SK-N-SH (cell line): ENCODE results near the gene CPEB4. TPM values are rescaled to one million over a fixed set of nuclear protein-coding genes. Genes with fewer than 3 reads are reported as not detected.

ENCODE experiments used
- CTCF ChIA-PET: fragments of 300-600, 350-600 bp; formaldehyde crosslinking; extraction: SDS; loops from one replicate; lab custom pipeline; 2021; lab: Yijun Ruan, JAX
- POLR2A ChIA-PET: fragments of 350-600 bp; sonication (Branson Sonifier 250); formaldehyde crosslinking; extraction: SDS; loops from one replicate; lab custom pipeline; 2020; ENCODE audit warnings: antibody characterized with exemption, inconsistent platforms; lab: Yijun Ruan, JAX
- DNase-seq: peaks from one replicate; pipeline ENCODE4 v3.0.0; 2012
- H2AFZ ChIP-seq: fragments of 200-600 bp; sonication (generic); 2 replicates; pipeline ENCODE4 v1.8.1; 2016; ENCODE audit warnings: antibody characterized with exemption, mild to moderate bottlenecking, low read depth
- H3F3A ChIP-seq: fragments of 200-600 bp; sonication (generic); replicated peaks from 2 replicates; pipeline ENCODE3; 2016; ENCODE audit warnings: antibody characterized with exemption, mild to moderate bottlenecking; ENCODE audit not compliant: insufficient read depth
- H3K27ac ChIP-seq, 2 experiments: fragments of 200-500 bp in 1 of 2; fragments of 200-600 bp in 1 of 2; sonication (Bioruptor generic) in 1 of 2; sonication (generic), shearing (Covaris generic) in 1 of 2; 2 replicates each; pipeline versions ENCODE4 v1.5.1 to v1.6.1; 2014 to 2016; ENCODE audit warnings: low read depth in 2 of 2, inconsistent platforms in 1 of 2, low read length in 1 of 2, mild to moderate bottlenecking in 1 of 2, mixed read lengths in 1 of 2
- H3K27me3 ChIP-seq: fragments of 200-600 bp; sonication (generic), shearing (Covaris generic); 2 replicates; pipeline ENCODE4 v1.6.1; 2016; ENCODE audit warnings: mixed run types; ENCODE audit not compliant: insufficient read depth
- H3K36me3 ChIP-seq, 2 experiments: fragments of 200-500 bp in 1 of 2; fragments of 200-600 bp in 1 of 2; sonication (Bioruptor generic) in 1 of 2; sonication (generic) in 1 of 2; replicated peaks in 1 of 2; 2 replicates each; pipeline versions ENCODE3 to v1.5.1; 2014 to 2016; ENCODE audit warnings: low read length in 1 of 2, mild to moderate bottlenecking in 1 of 2; ENCODE audit not compliant: insufficient read depth in 2 of 2, control insufficient read depth in 1 of 2
- H3K4me1 ChIP-seq, 2 experiments: fragments of 200-500 bp in 1 of 2; fragments of 200-600 bp in 1 of 2; sonication (Bioruptor generic) in 1 of 2; sonication (generic), shearing (Covaris generic) in 1 of 2; 2 replicates each; pipeline versions ENCODE4 v1.5.1 to v1.6.1; 2014 to 2016; ENCODE audit warnings: low read depth in 1 of 2, low read length in 1 of 2, mixed run types in 1 of 2; ENCODE audit not compliant: insufficient read depth in 2 of 2, control insufficient read depth in 1 of 2
- H3K4me2 ChIP-seq: fragments of 200-600 bp; sonication (generic), shearing (Covaris generic); 2 replicates; pipeline ENCODE4 v1.6.1; 2017; ENCODE audit warnings: mixed run types
- H3K4me3 ChIP-seq, 2 experiments: fragments of 200-500 bp in 1 of 2; fragments of 200-600 bp in 1 of 2; sonication (Bioruptor generic) in 1 of 2; sonication (generic), shearing (Covaris generic) in 1 of 2; 2 replicates each; pipeline versions ENCODE4 v1.5.1 to v1.8.1; 2014 to 2016; ENCODE audit warnings: low read depth in 2 of 2, inconsistent platforms in 1 of 2, low read length in 1 of 2, mild to moderate bottlenecking in 1 of 2, mixed read lengths in 1 of 2, moderate library complexity in 1 of 2
- H3K79me2 ChIP-seq: fragments of 200-600 bp; sonication (generic); 2 replicates; pipeline ENCODE4 v1.8.1; 2017; ENCODE audit warnings: mild to moderate bottlenecking; ENCODE audit not compliant: insufficient read depth
- H3K9ac ChIP-seq: fragments of 200-600 bp; sonication (generic); 2 replicates; pipeline ENCODE4 v1.6.1; 2017; ENCODE audit warnings: mixed run types
- H3K9me2 ChIP-seq: fragments of 200-600 bp; sonication (generic); 2 replicates; pipeline ENCODE4 v1.6.1; 2017; ENCODE audit warnings: mixed run types
- H3K9me3 ChIP-seq: fragments of 200-600 bp; sonication (generic); 2 replicates; pipeline ENCODE4 v1.6.1; 2017; ENCODE audit warnings: mixed run types, mild to moderate bottlenecking, moderate library complexity
- H4K20me1 ChIP-seq: fragments of 200-600 bp; sonication (generic); 2 replicates; pipeline ENCODE4 v1.6.1; 2017; ENCODE audit warnings: mild to moderate bottlenecking, mixed run types; ENCODE audit not compliant: insufficient read depth
- CHD2 ChIP-seq: fragments of 150-350 bp; IDR thresholded peaks from 2 replicates; pipeline ENCODE4 v1.6.1; 2018; ENCODE audit warnings: low read length; ENCODE audit not compliant: partially characterized antibody
- EP300 ChIP-seq, 2 experiments: IDR thresholded peaks; 2 replicates each; pipeline versions ENCODE4 v1.4.0 to v1.6.1; 2012; ENCODE audit warnings: borderline replicate concordance in 1 of 2, low read depth in 1 of 2, low read length in 1 of 2
- EZH2phosphoT487 ChIP-seq: fragments of 200-600 bp; sonication (generic); IDR thresholded peaks from 2 replicates; pipeline ENCODE4 v1.6.1; 2017; ENCODE audit warnings: low read depth, mixed run types, mild to moderate bottlenecking, antibody characterized with exemption, moderate library complexity, borderline replicate concordance
- MEF2A ChIP-seq: IDR thresholded peaks from 2 replicates; pipeline ENCODE4 v1.4.0; 2012; ENCODE audit warnings: low read depth, borderline replicate concordance
- RXRA ChIP-seq: IDR thresholded peaks from 2 replicates; pipeline ENCODE4 v1.4.0; 2012; ENCODE audit warnings: low read depth, mild to moderate bottlenecking, borderline replicate concordance
- SIN3A ChIP-seq: IDR thresholded peaks from 2 replicates; pipeline ENCODE4 v1.6.1; 2012; ENCODE audit warnings: low read depth, mild to moderate bottlenecking, low read length, moderate library complexity, borderline replicate concordance
- SMC3 ChIP-seq: IDR thresholded peaks from 2 replicates; pipeline ENCODE4 v1.6.1; 2012; ENCODE audit warnings: low read depth, low read length, improper control_type of control experiment
- TEAD4 ChIP-seq: IDR thresholded peaks from 2 replicates; pipeline ENCODE4 v1.4.0; 2012; ENCODE audit warnings: mild to moderate bottlenecking, borderline replicate concordance; ENCODE audit not compliant: insufficient read depth
- YY1 ChIP-seq: IDR thresholded peaks from 2 replicates; pipeline ENCODE4 v1.4.0; 2012; ENCODE audit warnings: low read depth, mild to moderate bottlenecking
- ZBTB33 ChIP-seq: IDR thresholded peaks from 2 replicates; pipeline ENCODE4 v1.4.0; 2012; ENCODE audit warnings: low read depth, borderline replicate concordance
- WGBS: methylation state at CpG from one replicate; pipeline ENCODE4 v1.1.6; 2017; ENCODE audit warnings: low lambda C conversion rate; 5-methylcytosine and 5-hydroxymethylcytosine counted together
- polyA plus RNA-seq, 3 experiments: library from polyadenylated mRNA; depleted of rRNA; stranded (reverse); fragments of >200 nt; gene quantifications; 2 replicates each; pipeline ENCODE4 v1.2.3, GENCODE V29; 2012
- TF ChIP-seq, protein P1 (sequence below): IDR thresholded peaks from 2 replicates; pipeline ENCODE4 v1.4.0; 2012; ENCODE audit warnings: low read depth
- TF ChIP-seq, protein P2 (sequence below): fragments of 200-600 bp; sonication (generic); IDR thresholded peaks from 2 replicates; pipeline ENCODE4 v1.6.1; 2017; ENCODE audit warnings: antibody characterized with exemption, mild to moderate bottlenecking, moderate library complexity
- TF ChIP-seq, protein P3 (sequence below): fragments of 150-350 bp; IDR thresholded peaks from 2 replicates; pipeline ENCODE4 v1.6.1; 2017; ENCODE audit warnings: antibody characterized with exemption, low read length, low read depth, borderline replicate concordance

Gene CPEB4
- polyA plus RNA-seq, 1 of the 3 experiments (the other 2 are of a cell fraction) = 6.8 TPM

GRCh38 chr5:173970878-173971650, 82.9 kb downstream of the CPEB4 start:
- no peak overlapping the region for H3K27ac ChIP-seq
- WGBS = 92% methylated on average over 18 of the region's 18 CpGs
- CTCF ChIA-PET = interaction anchor here (0.9 to 6.7 kb wide), 6 partner anchors 8 to 350 kb away, joined by 3 to 162 read pairs (median 3); partner anchors contain the start of gene BOD1
- no peaks in the 10 kb centered on the region for H3K79me2 ChIP-seq
- H3F3A ChIP-seq = no peaks in the 10 kb centered on the region
- peaks cover 0 to 8% of the 10 kb centered on the region in 2 experiments; a peak in 1 of 4 replicates for H3K4me1 ChIP-seq
- no peak overlapping the region for H3K4me2 ChIP-seq
- H3K4me3 ChIP-seq = no peak overlapping the region
- POLR2A ChIA-PET = no interaction called here
- no peak for DNase-seq
- H3K9me2 ChIP-seq = no peaks in the 10 kb centered on the region
- H3K27me3 ChIP-seq = no peaks in the 10 kb centered on the region
- no peaks in the 10 kb centered on the region for H3K36me3 ChIP-seq
- H3K9ac ChIP-seq = no peak overlapping the region
- H4K20me1 ChIP-seq = no peaks in the 10 kb centered on the region
- TF ChIP-seq EP300 (IDR thresholded peaks at IDR 0.05; ENCODE audit: borderline replicate concordance in 1 of 2, low read depth in 1 of 2, low read length in 1 of 2) (no peak), CHD2 (no peak), EZH2phosphoT487 (no peak), YY1 (no peak), SMC3 (no peak), RXRA (no peak), ZBTB33 (no peak), TEAD4 (no peak), SIN3A (no peak), MEF2A (no peak)
- TF ChIP-seq, protein P1, sequence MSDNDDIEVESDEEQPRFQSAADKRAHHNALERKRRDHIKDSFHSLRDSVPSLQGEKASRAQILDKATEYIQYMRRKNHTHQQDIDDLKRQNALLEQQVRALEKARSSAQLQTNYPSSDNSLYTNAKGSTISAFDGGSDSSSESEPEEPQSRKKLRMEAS = no peak
- TF ChIP-seq, protein P2, sequence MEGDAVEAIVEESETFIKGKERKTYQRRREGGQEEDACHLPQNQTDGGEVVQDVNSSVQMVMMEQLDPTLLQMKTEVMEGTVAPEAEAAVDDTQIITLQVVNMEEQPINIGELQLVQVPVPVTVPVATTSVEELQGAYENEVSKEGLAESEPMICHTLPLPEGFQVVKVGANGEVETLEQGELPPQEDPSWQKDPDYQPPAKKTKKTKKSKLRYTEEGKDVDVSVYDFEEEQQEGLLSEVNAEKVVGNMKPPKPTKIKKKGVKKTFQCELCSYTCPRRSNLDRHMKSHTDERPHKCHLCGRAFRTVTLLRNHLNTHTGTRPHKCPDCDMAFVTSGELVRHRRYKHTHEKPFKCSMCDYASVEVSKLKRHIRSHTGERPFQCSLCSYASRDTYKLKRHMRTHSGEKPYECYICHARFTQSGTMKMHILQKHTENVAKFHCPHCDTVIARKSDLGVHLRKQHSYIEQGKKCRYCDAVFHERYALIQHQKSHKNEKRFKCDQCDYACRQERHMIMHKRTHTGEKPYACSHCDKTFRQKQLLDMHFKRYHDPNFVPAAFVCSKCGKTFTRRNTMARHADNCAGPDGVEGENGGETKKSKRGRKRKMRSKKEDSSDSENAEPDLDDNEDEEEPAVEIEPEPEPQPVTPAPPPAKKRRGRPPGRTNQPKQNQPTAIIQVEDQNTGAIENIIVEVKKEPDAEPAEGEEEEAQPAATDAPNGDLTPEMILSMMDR = no peak
- TF ChIP-seq, protein P3, sequence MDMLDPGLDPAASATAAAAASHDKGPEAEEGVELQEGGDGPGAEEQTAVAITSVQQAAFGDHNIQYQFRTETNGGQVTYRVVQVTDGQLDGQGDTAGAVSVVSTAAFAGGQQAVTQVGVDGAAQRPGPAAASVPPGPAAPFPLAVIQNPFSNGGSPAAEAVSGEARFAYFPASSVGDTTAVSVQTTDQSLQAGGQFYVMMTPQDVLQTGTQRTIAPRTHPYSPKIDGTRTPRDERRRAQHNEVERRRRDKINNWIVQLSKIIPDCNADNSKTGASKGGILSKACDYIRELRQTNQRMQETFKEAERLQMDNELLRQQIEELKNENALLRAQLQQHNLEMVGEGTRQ = no peak
- no peak overlapping the region for H2AFZ ChIP-seq
- H3K9me3 ChIP-seq = no peaks in the 10 kb centered on the region
